Dedifferentiated amniotic fluid mesenchymal stem cell (primary cell): ENCODE measurements around the gene BLACAT1.

ENCODE experiments used
- DNase-seq: peaks from one replicate; pipeline ENCODE4 v3.0.0-alpha.2; 2016; ENCODE audit errors: extremely low spot score

BLACAT1 gene

GRCh38 chr1:205455581-205456382, at the start of gene BLACAT1:
BLACAT1 (minus strand) TSS chr1:205456045.
- no peak for DNase-seq

DNA sequence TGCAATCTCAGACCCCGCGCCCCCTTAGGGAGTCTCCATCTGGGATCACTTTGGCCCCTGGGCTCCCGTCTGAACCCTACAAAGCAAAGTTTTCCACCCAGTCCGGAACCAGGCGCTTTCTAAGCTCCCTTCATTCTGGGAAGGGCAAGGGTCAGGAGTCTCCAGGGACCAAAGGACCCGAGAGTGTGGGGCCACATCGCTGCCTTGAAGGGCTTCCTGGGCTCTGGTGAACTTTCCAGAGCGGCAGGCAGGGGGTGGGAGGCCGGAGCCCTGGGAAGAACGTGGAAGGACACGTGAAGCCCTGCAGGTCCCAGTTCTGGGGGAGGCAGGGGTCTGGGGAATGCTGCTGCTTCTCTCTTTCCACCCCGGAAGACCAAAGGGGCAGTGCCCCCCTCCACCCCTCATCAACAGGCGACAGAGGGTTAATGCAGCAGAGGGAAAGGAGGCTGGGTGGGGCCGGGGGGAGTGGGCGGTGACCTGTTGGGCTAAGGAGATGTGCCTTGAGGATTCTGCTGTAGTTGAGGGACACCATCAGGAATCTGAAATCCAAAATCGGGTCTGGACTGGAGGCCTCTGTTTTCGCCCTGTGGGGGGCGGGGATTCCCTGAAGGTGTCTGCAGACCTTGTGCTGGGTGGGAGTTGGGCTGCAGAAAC, 49.4 kb upstream of the BLACAT1 start:
- DNase-seq: no peak

DNA sequence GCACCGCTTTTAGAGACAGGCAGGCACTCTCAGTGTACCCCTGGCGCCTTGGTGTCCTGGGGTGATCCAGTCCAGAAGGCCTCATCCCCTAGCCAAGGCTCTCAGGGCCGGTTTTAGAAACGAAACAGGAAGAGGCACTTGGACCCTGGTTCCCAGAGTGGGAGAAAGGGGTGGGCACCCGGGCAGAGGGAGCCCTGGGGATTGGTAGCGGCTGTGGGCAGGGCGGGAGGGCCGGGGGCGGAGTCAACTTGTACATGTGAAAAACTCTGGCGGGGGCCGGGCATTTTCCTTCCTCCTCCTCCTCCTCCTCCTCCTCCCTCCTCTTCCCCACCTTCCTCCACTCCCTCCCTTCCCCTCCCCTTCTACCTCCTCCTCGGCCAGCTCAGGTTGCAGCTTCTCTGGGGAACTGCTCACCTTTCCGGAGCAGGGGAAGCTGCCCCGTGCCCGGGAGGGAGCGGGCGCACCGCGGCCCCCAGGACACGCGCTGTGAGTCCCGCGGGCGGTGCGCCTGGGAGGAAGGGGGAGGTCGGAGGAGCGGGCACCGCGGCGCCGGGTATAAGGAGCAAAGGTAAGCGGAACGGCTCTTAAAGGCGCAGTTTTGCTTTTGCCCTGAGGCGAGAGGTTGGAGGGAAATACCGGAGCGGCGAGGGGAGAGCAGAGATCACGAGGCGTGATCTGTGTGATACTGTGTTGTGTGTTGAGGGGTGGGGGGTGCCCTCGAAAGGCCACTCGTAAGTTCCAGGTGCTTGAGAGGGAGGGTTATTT, 48.6 kb upstream of the BLACAT1 start, which contains the start of gene CDK18:
TSS of gene CDK18 (plus strand) at position 359 of the 765 bp plus-strand sequence. CDS start 18,499 bp downstream, outside the sequence.
- no peak for DNase-seq

GRCh38 chr1:205502992-205503391, 47.1 kb upstream of the BLACAT1 start:
- DNase-seq: no peak

- DNase-seq: no peak
These were observed 46.4 kb upstream of the BLACAT1 start for GRCh38 chr1:205502111-205502810.

GRCh38 chr1:205500240-205501233, 44.7 kb upstream of the BLACAT1 start:
- no peak for DNase-seq

- no peak for DNase-seq
These were observed 43.9 kb upstream of the BLACAT1 start for GRCh38 chr1:205499789-205500188.

DNA sequence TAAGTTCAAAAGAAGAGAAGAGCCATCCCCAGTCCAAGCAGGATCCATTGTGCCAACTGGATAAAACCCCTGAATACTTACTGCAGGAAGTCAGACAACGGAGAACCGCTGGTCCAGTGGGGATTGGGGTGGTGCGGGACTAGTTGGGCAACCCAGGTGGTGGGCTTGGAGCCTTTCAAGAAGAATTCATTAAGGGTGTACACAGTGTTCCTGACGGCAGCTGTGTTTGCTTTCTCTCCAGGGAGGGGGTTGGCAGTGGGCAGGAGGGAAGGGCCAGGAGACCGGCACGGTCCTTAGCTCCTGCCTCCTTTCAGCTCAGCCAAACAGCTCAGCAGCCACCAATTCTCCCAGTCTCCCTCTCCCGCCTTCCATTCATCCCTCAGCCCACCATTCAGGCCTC, 41.5 kb upstream of the BLACAT1 start:
- DNase-seq: no peak

DNA sequence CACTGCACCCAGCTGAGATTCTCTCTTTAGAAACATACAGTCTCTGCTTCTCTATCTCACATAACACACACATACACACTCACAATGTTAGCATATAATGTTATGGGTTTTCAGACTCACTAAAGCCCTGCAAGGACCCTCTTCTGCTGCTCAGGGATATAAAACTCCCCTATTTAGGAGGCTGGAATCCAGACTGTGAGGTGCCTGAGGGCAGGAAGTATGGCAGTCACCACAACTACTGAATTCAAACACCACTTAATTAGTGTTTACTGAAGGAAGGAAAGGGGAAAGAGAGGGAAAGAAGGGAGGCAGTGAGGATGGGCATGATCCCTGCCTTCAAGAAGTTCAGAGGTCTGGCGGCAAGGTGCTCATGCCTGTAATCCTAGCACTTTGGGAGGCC, 40.8 kb upstream of the BLACAT1 start:
- no peak for DNase-seq

DNA sequence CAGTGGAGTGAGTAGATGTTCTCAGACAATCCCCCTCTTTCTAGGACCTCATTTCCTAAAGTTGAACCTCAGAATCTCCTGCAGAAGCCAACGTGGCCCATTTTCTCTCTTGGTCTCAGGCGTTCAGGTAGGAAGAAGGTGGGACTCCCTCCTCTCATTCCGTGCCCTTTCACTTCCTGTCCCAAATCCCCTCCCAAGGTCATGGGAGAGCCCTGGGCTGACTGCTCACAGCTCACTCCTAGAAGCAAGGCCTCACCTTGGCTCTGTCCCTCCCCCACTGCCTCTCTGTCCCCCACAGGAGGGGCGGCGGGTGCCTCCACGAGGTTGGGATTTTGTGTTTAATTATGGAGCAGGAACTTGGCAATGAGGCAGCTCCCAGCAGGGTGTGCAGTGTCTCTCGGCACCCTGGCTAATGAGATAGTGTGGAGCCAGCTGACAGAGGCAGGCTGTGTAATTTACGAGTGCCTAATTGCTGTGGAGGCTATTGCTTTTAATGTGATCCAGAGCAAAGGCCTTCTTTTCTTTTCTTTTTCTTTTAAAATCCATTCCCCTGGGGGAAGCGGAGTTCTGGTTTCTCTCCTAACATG, 39.5 kb upstream of the BLACAT1 start:
- no peak for DNase-seq

GRCh38 chr1:205494115-205494514, 38.3 kb upstream of the BLACAT1 start:
- no peak for DNase-seq

GRCh38 chr1:205493241-205494085, 37.6 kb upstream of the BLACAT1 start:
- DNase-seq: peak; percentile 73

DNA sequence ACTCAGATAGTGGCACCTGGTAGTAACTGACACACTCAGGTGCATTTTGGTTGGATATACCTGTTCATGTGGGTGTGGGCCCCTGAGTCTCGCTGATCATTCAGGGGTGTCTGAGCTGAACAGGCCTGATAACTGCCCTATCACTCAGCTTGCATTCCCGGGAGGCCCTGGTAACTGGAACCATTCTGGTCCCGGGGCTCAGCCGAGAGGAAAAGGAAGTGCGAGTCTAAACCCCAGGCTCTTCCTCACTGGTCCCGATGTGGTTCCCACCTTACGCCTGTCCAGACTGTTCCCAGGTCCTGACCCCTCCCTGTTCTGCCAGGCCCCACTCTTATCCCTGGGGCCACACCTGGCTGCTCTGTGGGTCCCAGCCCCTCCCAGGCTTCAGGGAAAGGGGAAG, 36.9 kb upstream of the BLACAT1 start:
- no peak for DNase-seq

DNA sequence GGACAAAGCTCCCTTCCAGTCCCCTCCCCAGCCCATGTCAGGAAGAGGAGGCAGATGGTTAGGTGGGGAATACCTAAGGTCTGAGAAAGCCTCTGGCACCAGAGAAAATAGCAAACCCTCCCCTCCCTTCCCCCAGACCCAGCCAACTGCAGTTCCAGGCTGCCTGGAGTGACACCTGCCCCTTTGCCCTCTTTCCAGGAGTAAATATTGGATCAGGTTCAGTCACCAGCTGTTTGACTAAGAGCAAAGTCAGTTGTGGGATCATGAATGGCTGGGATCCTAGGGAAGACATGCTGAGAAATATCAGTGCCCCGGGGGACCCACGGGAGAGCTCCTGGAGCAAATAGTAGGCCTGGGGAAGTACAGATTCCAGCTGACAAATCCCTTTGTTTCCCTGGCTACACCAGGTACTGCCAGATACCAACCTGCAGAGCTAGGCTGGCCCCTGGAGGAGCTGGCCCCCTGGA, 36.4 kb upstream of the BLACAT1 start:
- no peak for DNase-seq

GRCh38 chr1:205491794-205492193, 35.9 kb upstream of the BLACAT1 start:
- no peak for DNase-seq

- peak; percentile 63 for DNase-seq
These were observed 32.4 kb upstream of the BLACAT1 start for GRCh38 chr1:205488074-205488723.

- DNase-seq: no peak
These were observed 30.4 kb upstream of the BLACAT1 start for GRCh38 chr1:205486258-205486657.
